GF-D8 (cell line): ENCODE results near the gene MACROD2.
"Not testable (repeated sequence)": the region's sequence is repeated elsewhere in the genome, so short reads cannot be mapped to it uniquely, and the experiment has no call there.

ENCODE experiments used
- DNase-seq: peaks from one replicate; lab custom pipeline; 2025; lab: John Stamatoyannopoulos, UW

MACROD2 gene

GRCh38 chr20:15346657-15347280 lies 1351.5 kb downstream of the MACROD2 start:
- DNase-seq, result no peak

GRCh38 chr20:15359056-15359455 lies 1363.7 kb downstream of the MACROD2 start:
- no peak for DNase-seq

- DNase-seq, result no peak
These were observed 1367.5 kb downstream of the MACROD2 start for GRCh38 chr20:15362849-15363248.

GRCh38 chr20:15364781-15365180 lies 1369.5 kb downstream of the MACROD2 start:
- DNase-seq, result no peak

GRCh38 chr20:15370370-15370769 lies 1375.1 kb downstream of the MACROD2 start:
- no peak for DNase-seq

- no peak for DNase-seq
These were observed 1379.4 kb downstream of the MACROD2 start for GRCh38 chr20:15374682-15375081.

GRCh38 chr20:15375836-15376235 lies 1380.5 kb downstream of the MACROD2 start:
- DNase-seq, result no peak

- DNase-seq, result not testable (repeated sequence)
These were observed 1382.3 kb downstream of the MACROD2 start for GRCh38 chr20:15377603-15378002.

- no peak for DNase-seq
These were observed 1382.8 kb downstream of the MACROD2 start for GRCh38 chr20:15378151-15378550.

GRCh38 chr20:15379681-15380296 lies 1384.5 kb downstream of the MACROD2 start:
- no peak for DNase-seq

GRCh38 chr20:15380770-15381169 lies 1385.5 kb downstream of the MACROD2 start:
- no peak for DNase-seq

- no peak for DNase-seq
These were observed 1391.9 kb downstream of the MACROD2 start for GRCh38 chr20:15387228-15387627.

- no peak for DNase-seq
These were observed 1400.1 kb downstream of the MACROD2 start for GRCh38 chr20:15395457-15395856.

- DNase-seq, result no peak
These were observed 1400.7 kb downstream of the MACROD2 start for GRCh38 chr20:15396026-15396425.

GRCh38 chr20:15396900-15397299 lies 1401.6 kb downstream of the MACROD2 start:
- DNase-seq, result no peak

- no peak for DNase-seq
These were observed 1404.5 kb downstream of the MACROD2 start for GRCh38 chr20:15399781-15400180.

- DNase-seq, result no peak
These were observed 1410.8 kb downstream of the MACROD2 start for GRCh38 chr20:15406072-15406471.

- no peak for DNase-seq
These were observed 1416.5 kb downstream of the MACROD2 start for GRCh38 chr20:15411781-15412180.

GRCh38 chr20:15415908-15416307 lies 1420.6 kb downstream of the MACROD2 start:
- no peak for DNase-seq

GRCh38 chr20:15419856-15420255 lies 1424.5 kb downstream of the MACROD2 start:
- DNase-seq, result no peak

- DNase-seq, result no peak
These were observed 1427.7 kb downstream of the MACROD2 start for GRCh38 chr20:15422966-15423365.

GRCh38 chr20:15439551-15439950 lies 1444.2 kb downstream of the MACROD2 start:
- no peak for DNase-seq

GRCh38 chr20:15440049-15440820 lies 1444.9 kb downstream of the MACROD2 start:
- DNase-seq, result no peak
